ENCODE data around the gene IQCE. TPM values are rescaled to one million over a fixed set of nuclear protein-coding genes. Genes with fewer than 3 reads are reported as not detected.

The IQCE gene
- total RNA-seq, 1 experiment from 2014 or later = 35.8 TPM

DNA sequence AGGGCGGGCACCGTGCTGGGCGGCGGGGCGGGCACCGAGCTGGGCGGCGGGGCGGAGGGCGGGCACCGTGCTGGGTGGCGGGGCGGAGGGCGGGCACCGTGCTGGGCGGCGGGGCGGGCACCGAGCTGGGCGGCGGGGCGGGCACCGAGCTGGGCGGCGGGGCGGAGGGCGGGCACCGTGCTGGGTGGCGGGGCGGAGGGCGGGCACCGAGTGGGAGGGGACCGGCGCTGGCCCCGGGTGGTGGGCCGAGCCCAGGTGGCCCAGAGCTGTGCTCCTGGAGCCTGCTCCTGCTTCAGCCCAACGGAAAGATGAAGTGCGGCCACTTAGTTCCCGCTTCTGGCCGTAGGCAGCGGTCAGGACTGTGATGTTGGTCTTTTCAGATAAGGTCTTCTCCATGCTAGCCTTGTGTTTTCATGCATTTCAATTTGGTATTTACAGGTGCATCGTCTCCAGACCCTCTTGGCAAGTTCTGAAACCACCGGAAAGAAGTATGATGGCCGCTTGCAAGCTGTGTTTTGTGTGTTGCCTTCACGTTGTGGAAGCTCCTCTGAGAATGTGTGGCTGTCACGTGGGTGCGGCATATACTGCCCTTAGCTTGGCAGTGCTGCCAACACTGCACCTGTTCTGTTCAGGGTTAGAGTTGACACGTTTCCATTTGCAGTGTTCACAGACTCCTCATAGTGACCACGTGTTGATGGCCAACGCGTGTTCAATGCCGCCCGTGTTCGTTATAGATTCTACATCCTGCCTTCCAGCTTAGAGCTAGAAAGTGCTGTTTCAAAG lies 25.2 kb downstream of the IQCE start:
- Histone ChIP-seq H3K9me3 (ENCODE audit: insufficient read depth, low read depth) (no peaks in the 10 kb centered on the region), H3K36me3 (ENCODE audit: low read depth) (0 out of 2 replicates have a peak, but pooled peaks cover 3% of the 10 kb centered on the region), H3K27me3 (ENCODE audit: insufficient read depth, low read depth) (no peaks in the 10 kb centered on the region), H3K4me1 (replicated peaks; ENCODE audit: insufficient read depth) (no peaks in the 10 kb centered on the region), H3K4me3 (no peak overlapping the region), H3K4me2 (no peak overlapping the region), H3K27ac (no peak overlapping the region), H3F3A (ENCODE audit: insufficient read depth, low read depth) (0 out of 2 replicates have a peak, but pooled peaks cover 2% of the 10 kb centered on the region), H4K20me1 (ENCODE audit: insufficient read depth) (no peaks in the 10 kb centered on the region), H3K9me2 (ENCODE audit: insufficient read depth) (no peaks in the 10 kb centered on the region), H2AFZ (no peak overlapping the region), H3K79me2 (ENCODE audit: low read depth) (no peaks in the 10 kb centered on the region)
- no peak for DNase-seq
- TF ChIP-seq EZH2 (IDR thresholded peaks at IDR 0.05; ENCODE audit: low read depth) = no peak
- TF ChIP-seq, protein P1, sequence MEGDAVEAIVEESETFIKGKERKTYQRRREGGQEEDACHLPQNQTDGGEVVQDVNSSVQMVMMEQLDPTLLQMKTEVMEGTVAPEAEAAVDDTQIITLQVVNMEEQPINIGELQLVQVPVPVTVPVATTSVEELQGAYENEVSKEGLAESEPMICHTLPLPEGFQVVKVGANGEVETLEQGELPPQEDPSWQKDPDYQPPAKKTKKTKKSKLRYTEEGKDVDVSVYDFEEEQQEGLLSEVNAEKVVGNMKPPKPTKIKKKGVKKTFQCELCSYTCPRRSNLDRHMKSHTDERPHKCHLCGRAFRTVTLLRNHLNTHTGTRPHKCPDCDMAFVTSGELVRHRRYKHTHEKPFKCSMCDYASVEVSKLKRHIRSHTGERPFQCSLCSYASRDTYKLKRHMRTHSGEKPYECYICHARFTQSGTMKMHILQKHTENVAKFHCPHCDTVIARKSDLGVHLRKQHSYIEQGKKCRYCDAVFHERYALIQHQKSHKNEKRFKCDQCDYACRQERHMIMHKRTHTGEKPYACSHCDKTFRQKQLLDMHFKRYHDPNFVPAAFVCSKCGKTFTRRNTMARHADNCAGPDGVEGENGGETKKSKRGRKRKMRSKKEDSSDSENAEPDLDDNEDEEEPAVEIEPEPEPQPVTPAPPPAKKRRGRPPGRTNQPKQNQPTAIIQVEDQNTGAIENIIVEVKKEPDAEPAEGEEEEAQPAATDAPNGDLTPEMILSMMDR (conservative IDR thresholded peaks at IDR 0.05) = no peak
- BruUV-seq (replicated peaks) = no TSS peak
- ChIA-PET POLR2A (ENCODE audit: unreplicated experiment) (no interaction called here), CTCF (no interaction called here)
- intact Hi-C loops (cut with micrococcal nuclease; ENCODE audit: unreplicated experiment) = no loop called here

DNA sequence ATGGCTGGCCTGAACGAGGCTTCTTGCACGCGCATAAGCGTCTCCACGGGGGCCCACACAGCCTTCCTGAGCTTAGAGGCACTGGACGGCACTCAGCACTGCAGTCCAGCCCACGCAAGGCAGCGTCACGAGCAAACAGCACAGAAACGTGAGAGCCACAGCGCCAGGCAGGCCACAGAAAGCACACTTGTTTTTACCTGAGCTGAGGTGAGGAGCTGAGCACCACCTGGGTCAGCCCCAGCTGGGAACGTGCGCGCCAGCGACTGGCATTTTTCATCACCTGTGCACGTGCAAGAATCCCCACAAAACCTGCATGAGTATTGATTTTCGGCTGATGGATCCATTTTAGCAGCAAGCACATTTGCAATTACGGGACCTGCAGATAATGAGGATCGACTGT lies 26.7 kb downstream of the IQCE start:
- no peak overlapping the region for H3K4me2 ChIP-seq
- no peak for DNase-seq
- no peak overlapping the region for H3K4me3 ChIP-seq
- 0 out of 2 replicates have a peak, but pooled peaks cover 3% of the 10 kb centered on the region for H3K36me3 ChIP-seq (ENCODE audit: low read depth)
- H3K4me1 ChIP-seq (replicated peaks; ENCODE audit: insufficient read depth) = no peaks in the 10 kb centered on the region
- no peaks in the 10 kb centered on the region for H3K27me3 ChIP-seq (ENCODE audit: insufficient read depth, low read depth)
- H3K9me3 ChIP-seq (ENCODE audit: insufficient read depth, low read depth) = no peaks in the 10 kb centered on the region
- no peak for TF ChIP-seq EZH2 (IDR thresholded peaks at IDR 0.05; ENCODE audit: low read depth)
- TF ChIP-seq, protein P1 (conservative IDR thresholded peaks at IDR 0.05) = no peak
- H3K9me2 ChIP-seq (ENCODE audit: insufficient read depth) = no peaks in the 10 kb centered on the region
- BruUV-seq (replicated peaks) = no TSS peak
- POLR2A ChIA-PET (ENCODE audit: unreplicated experiment) = interaction anchor here (0.6 kb wide), 1 partner anchor 46 kb away, joined by 5 read pairs; the partner anchor contains the start of gene TTYH3
- H3K79me2 ChIP-seq (ENCODE audit: low read depth) = no peaks in the 10 kb centered on the region
- H3K27ac ChIP-seq = no peak overlapping the region
- intact Hi-C loops (cut with micrococcal nuclease; ENCODE audit: unreplicated experiment) = no loop called here
- CTCF ChIA-PET = interaction anchor here (0.6 kb wide), 1 partner anchor 287 kb away, joined by 3 read pairs; no protein-coding TSS in a partner anchor
- no peak overlapping the region for H2AFZ ChIP-seq
- H3F3A ChIP-seq (ENCODE audit: insufficient read depth, low read depth) = 0 out of 2 replicates have a peak, but pooled peaks cover 2% of the 10 kb centered on the region
- H4K20me1 ChIP-seq (ENCODE audit: insufficient read depth) = no peaks in the 10 kb centered on the region

DNA sequence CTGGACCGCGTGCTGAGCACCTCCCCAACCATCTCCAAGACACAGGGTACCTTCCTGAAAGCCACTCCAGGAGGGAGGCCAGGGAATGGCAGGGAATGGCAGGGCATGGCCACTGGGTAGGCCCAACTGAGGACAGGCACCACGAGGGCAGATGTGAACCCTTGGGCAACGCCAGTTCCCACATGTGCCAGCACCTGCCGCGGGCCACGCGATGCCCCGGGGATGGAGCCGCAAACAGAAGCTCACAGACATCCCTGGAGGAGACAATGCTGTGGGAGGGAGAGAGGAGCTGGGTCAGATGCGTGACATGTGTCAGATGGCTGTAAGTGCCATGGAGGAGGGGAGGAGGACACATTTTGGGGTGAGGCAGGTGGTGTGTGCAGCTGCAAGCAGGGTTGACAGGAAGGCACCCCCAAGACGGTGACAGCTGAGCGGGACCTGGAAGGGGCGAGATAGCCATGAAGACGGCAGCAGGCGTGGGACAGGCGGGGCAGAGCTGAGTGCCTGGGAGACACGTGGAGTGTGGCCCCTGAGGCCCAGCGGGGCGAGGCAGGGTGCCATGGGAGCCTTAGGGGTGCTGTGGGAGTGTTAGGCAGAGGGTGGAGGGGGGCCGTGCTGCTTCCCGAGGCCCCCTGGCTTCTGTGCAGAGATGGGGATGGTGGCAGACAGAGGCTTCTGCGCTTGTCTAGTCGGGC lies 27.7 kb downstream of the IQCE start:
- DNase-seq = no peak
- H3K4me3 ChIP-seq = no peak overlapping the region
- H3K36me3 ChIP-seq (ENCODE audit: low read depth) = 0 out of 2 replicates have a peak, but pooled peaks cover 3% of the 10 kb centered on the region
- H3K79me2 ChIP-seq (ENCODE audit: low read depth) = no peaks in the 10 kb centered on the region
- H4K20me1 ChIP-seq (ENCODE audit: insufficient read depth) = no peaks in the 10 kb centered on the region
- CTCF ChIA-PET = no interaction called here
- no TSS peak for BruUV-seq (replicated peaks)
- POLR2A ChIA-PET (ENCODE audit: unreplicated experiment) = interaction anchor here (0.6 kb wide), 1 partner anchor 45 kb away, joined by 5 read pairs; the partner anchor contains the start of gene TTYH3
- no peaks in the 10 kb centered on the region for H3K27me3 ChIP-seq (ENCODE audit: insufficient read depth, low read depth)
- no peak overlapping the region for H3K27ac ChIP-seq
- no peak overlapping the region for H2AFZ ChIP-seq
- H3K9me3 ChIP-seq (ENCODE audit: insufficient read depth, low read depth) = no peaks in the 10 kb centered on the region
- H3K4me1 ChIP-seq (replicated peaks; ENCODE audit: insufficient read depth) = no peaks in the 10 kb centered on the region
- intact Hi-C loops (cut with micrococcal nuclease; ENCODE audit: unreplicated experiment) = no loop called here
- H3K4me2 ChIP-seq = no peak overlapping the region
- 0 out of 2 replicates have a peak, but pooled peaks cover 2% of the 10 kb centered on the region for H3F3A ChIP-seq (ENCODE audit: insufficient read depth, low read depth)
- H3K9me2 ChIP-seq (ENCODE audit: insufficient read depth) = no peaks in the 10 kb centered on the region
- TF ChIP-seq, protein P1 (conservative IDR thresholded peaks at IDR 0.05) = no peak
- TF ChIP-seq EZH2 (IDR thresholded peaks at IDR 0.05; ENCODE audit: low read depth) = no peak

All from PC-9 (cell line).